Stimulated activated CD8-positive, alpha-beta memory T cell treated with anti-CD3 and anti-CD28 coated beads, Interleukin-12 subunit alpha, Interleukin-12 subunit beta, amount 100 ng/mL, for 1 hour (primary cell): ENCODE results near the gene ST6GAL2.

Experiments used
- DNase-seq: peaks from one replicate; pipeline ENCODE4 v3.0.0-alpha.2; 2020; ENCODE audit warnings: low read depth

ST6GAL2 gene, protein sequence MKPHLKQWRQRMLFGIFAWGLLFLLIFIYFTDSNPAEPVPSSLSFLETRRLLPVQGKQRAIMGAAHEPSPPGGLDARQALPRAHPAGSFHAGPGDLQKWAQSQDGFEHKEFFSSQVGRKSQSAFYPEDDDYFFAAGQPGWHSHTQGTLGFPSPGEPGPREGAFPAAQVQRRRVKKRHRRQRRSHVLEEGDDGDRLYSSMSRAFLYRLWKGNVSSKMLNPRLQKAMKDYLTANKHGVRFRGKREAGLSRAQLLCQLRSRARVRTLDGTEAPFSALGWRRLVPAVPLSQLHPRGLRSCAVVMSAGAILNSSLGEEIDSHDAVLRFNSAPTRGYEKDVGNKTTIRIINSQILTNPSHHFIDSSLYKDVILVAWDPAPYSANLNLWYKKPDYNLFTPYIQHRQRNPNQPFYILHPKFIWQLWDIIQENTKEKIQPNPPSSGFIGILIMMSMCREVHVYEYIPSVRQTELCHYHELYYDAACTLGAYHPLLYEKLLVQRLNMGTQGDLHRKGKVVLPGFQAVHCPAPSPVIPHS

DNA sequence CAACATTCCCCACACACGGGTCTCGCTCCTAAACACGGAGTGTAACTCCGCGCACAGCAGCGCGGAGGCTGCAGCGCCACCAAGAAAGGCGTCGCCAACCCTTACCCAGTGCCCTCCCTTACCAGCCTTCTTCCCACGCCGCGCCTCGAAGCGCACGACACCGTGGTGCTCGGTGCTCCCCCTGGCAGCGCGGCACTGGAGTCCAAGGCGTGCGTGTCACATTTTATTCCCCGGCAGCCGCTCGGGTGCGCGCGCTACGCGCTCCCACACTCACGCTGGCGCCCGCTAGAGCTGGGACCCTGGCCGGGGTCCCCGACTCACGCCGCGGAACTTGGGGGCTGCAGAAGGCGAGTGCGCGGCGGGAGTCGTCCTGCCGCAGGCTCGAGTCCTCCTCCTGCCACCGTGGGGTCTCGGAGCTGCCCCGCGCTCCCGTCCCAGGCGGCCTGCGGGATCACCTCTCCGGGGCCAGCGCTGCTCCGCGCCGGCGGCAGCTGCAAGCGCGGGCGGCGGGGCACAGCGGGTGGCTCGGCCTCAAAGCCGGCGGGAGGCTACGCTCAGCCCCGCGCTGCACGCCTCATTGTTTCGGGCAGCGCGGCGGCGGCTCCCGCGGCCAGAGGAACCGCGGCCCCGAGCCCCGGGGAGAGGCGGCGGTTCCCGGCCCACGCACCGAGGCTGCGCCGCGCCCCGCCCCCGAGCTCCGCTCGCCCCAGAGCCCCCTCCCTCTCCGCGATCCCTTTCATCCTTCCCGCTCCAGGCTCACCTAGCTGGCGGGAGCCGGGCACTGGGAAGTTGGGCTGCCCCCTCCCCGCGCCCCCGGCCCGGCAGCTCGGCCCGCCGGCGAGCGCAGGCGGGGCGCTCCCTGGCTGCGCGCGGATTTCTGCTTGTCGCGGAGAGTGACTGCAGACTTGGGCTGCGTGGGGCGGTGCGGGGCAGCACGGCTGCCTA lies at the start of gene ST6GAL2:
Gene ST6GAL2, minus strand, starts transcription at position 197 of the 945 bp plus-strand sequence. CDS start 42,190 bp downstream, outside the sequence.
- no peak for DNase-seq

DNA sequence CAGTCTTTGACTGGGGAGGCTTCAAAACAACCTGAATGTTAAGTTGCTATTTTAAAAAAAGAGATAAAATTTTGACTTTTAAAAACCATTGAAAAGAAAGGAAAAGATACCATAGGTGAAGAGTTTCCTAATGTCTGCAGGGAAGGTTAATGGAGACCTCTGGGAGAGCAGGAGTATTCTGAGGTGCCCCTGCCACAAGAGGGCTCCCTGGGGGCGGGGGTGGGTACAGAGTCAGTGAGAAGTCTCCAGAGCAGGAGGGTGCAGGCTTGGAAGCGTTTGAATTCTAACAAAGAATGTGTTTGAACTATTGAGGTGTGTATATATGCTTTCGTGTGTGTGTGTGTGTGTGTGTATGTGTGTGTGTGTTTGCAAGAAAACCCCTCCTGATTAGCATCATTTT lies 46.7 kb upstream of the ST6GAL2 start:
- DNase-seq = no peak

DNA sequence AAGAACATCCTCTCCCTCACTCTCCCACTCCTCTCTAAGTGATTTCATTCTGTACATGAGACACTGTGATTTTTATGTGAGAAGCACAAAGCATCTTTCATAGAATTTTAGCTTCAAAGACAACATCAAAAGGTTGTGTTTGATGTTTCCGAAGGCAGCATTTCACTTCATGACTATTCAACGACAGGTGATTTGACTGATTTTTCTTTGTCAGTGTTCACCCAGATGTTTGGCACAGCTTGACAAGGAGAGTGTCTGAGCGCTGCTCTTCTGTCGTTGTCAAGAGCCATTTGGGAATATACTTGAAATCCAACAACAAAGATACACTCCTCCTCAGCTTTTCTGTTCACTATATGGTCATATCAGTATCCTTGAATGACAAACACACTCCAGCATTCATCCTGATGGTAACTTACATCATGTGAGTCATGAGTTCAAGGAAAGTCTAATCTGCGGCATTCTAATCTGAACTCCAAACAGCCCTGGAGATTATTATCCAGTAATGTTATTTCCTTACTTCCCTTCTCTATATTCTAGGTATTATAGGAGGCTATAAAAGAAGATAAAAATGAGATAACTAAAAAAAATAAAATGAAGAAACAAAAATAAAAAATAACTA lies 45.9 kb upstream of the ST6GAL2 start:
- no peak for DNase-seq

DNA sequence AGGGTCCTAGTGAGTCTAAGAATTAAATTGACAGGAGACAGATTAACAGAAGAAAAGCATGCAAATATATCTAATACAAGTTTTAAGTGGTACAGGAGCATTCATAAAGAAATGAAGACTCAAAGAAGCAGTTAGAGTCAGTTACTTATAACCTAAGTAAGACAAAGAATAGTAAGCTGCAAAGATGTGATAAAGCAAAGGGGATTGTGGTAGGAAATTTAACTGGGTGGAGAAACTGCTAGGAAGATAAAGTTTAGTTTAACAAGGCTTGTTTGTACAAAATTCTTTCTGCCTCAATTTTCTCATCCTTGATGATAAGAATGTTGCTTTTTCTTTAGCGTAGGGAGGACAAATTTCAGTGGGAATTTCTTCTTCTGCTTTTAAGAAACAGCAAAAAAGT lies 35.5 kb upstream of the ST6GAL2 start:
- no peak for DNase-seq

DNA sequence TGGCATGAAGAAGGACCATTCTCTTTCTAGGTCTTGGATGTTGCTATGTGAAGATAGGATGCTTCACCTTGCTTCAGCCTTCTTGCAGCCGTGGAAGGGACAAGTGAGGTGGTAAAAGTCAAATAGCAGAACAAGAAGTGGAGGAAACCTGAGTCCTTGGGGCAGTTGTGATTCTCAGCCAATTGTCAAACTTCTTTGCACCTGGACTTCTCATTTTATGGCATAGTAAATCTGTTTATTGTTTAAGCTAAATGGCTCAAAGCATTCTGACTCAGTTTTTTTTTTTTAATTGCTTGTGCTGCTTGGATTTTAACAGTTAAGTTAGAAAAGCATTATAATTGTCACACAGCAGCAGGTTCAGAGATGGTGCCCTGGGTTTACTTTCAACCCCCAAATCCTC lies 33.0 kb upstream of the ST6GAL2 start:
- DNase-seq = no peak

DNA sequence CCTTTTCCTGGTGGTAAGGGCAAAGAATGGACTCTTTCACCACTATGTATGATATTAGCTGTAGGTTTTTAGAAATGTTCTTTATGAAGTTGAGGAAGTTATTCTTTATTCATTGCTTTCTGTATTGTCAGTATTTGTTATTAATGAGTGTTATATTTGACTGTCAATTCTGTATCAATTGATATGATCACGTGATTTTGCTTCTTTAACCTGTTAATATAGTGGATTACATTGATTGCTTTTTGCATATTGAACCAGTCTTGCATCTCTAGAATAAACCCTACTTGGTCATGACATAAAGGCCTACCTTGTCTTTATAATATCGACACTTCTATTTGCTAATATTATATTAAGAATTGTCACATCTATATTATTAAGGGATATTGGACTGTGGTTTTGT lies 18.3 kb upstream of the ST6GAL2 start:
- no peak for DNase-seq

DNA sequence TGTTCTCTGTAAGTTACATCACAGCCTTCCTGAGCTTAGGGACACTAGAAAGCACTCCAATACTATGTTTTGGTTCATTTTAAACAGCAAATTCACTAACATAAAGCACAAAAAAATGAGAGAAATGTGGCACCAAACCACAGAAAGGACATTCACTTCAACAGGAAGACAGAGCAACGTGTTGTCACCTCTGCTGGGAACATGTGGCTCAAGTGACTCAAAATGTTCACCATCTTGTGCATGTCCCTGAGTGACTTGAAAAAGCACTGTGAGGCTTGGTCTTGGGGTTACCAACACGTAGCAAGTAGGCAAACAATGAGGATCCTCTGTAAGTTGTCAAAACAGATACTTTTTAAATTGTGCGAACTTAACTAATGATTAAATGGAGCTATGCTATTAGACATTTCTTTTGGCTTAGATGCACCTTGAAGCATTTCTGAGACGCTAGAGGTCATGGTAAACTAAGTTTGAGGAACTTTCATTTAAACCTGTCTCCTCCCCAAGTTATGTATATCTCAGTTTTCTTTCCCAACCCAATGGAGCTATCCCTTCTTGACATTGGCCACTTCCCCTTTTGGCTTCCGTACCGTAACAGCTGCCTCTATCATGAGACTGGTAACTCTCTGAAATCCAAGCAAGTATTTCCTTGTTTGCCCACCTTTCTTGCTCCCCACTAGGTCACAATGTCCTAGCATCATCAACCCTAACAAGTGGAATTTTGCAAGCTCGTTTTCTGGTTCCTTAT lies 14.0 kb upstream of the ST6GAL2 start:
- DNase-seq = no peak

DNA sequence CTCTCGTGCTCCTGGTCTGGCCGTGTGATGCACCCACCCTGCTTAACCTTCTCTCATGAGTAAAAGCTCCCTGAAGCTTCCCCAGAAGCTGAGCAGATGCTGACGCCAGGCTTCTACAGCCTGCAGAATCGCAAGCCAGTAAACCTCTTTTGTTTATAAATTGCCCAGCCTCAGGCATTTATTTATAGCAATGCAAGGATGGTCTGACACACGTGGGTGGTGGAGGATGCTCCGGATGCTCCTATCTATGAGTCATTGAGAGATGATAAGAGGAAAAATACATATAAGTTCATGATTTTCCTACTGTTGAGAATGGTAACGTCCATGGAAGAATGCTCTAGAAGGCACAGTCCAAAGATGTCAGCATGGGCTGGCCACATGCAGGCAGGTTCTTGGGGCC lies 8.6 kb upstream of the ST6GAL2 start:
- DNase-seq = no peak

DNA sequence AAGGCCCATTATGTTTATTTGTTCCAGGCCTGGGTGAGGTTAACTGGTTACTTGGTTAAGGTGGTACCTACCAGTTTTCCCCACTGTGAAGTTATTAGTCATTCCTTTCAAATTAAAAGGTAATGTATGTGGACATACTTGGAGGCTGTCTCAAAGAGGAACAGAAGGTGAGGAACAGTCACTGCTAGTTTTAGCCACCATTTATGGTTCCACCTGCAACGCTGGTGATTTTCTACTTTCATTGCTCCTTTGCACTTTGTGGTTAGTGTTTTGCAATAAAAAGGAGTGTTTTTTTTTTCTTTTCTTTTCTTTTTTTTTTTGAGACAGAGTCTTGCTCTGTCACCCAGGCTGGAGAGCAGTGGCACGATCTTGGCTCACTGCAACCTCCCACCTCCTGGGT lies 6.1 kb upstream of the ST6GAL2 start:
- no peak for DNase-seq

DNA sequence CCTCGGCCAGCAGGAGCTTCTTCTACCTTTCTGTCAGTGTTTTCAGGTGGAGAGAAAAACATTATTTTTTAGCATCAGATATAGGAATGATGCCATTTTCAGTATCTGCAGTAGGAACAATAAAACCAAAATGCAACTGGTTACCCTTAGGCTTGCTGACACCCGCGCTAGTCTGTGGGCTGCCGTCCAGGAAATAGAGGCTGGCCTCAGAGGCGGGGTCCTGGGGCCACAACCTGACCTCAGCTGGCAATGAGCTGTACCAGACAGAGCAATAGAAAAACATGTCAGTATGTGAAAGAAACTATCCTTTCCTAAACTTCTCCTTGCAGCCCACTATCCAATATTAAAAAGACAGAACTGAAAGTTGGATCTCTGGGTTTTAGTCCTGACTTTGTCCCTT lies 4.6 kb upstream of the ST6GAL2 start:
- DNase-seq = no peak

DNA sequence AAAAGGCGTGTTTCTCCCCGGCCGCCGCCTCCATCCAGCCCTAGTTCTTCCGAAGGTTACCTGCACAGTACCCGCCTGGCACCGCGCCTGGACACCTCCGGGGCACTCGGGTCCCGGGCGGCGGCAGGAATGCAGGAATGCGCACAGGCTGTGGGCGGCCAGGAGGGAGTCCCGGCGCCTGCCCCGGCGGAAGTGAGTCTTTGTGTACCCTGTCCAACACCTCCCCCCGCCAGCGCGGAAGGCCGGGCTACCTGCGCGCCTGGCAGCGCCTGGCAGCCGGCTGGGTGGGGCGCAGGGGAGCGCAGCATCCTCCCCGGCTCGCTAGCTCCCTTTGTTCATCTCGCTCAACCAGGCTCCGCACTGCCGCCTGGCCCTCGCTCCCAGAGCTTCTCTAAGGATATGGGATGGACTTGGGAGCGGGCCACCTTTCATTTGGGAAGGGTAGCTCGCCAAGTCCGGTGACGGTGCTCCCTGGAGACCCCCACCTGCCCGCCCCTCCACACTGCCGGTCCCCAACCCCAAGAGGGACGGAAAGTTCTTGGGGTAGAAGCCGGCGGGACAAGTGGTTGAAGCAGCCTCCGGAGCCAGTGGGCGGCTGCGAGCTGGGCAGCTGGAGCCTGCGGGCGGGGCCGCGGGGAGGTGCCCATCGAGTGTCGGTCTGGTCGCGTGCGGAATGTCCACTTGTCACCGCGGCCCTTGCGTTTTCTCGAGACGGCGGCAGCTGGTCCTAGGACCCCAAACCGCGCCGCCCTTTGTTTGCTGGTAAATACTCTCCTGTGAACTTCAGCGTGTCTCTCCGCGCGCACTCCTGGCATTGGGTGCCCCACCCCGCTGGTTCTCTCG lies 1.2 kb upstream of the ST6GAL2 start:
- DNase-seq = no peak

DNA sequence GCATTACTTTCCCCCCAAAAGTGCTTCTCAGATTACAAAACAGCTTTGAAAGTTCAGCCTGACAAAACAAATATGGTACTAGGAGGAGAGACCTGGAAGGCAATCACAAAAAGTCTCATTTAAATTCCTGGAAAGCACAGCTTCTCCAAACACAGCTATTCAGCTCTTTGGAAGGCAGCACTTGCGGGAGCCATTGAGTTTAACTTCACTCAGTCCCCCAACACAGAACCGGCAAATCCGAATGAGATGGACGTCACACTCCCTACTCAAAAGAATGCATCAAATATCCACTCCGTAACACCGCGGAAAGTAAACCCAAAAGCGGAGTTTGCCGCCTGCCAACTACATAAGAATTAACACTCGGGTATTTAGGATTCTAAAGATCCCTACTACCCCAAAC lies 638 bp downstream of the ST6GAL2 start:
- no peak for DNase-seq

DNA sequence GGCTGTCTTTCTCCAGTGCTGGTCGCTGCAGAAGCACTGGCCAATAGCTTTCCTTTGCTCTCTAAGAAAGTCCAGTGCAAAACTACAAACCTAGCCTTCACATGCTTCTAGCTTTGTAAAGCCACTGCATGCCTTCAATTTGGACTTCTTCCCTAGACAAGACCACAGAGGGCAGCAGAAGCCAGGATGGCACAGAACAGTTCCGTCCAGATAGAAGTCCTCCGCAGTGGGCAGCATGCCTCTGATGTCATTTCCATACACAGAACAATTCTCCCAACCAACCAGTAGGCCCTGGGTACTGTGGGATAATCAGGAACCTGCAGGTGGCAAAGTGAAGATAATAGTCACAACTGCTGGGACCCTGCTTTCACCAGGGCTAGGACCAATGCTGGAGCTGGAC lies 3.3 kb downstream of the ST6GAL2 start:
- no peak for DNase-seq

DNA sequence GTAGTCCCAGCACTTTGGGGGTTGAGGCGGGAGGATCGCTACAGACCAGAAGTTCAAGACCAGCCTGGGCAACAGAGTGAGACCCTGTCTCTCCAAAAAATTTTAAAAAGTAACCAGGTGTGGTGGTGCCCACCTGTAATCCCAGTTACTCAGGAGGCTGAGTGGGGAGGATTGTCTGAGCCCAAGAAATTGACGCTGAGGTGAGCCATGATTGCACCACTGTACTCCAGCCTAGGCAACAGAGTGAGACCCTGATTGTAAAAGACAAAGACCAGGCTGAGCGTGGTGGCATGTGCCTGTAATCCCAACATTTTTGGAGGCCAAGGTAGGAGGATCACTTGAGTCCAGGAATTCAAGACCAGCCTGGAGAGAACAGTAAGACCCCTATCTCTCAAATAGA lies 7.8 kb downstream of the ST6GAL2 start:
- no peak for DNase-seq

DNA sequence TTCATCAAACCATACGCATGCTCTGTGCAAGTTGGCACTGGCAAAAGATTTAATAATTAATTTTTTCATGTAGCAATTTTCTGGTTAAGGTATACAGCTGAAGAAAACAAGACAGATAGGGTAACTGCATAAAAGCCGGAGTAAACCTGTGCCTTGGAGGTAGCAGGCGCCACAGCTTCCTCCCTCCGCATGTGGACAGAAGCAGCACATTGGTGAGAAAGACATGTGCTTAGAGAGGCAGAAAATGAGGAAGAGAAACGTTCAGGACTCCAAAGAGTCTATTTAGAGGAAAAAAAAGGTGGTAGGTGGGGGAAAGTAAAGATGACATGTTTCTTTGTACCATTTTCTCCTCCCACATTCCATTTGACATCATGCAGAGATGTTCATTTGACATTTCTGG lies 9.3 kb downstream of the ST6GAL2 start:
- no peak for DNase-seq

DNA sequence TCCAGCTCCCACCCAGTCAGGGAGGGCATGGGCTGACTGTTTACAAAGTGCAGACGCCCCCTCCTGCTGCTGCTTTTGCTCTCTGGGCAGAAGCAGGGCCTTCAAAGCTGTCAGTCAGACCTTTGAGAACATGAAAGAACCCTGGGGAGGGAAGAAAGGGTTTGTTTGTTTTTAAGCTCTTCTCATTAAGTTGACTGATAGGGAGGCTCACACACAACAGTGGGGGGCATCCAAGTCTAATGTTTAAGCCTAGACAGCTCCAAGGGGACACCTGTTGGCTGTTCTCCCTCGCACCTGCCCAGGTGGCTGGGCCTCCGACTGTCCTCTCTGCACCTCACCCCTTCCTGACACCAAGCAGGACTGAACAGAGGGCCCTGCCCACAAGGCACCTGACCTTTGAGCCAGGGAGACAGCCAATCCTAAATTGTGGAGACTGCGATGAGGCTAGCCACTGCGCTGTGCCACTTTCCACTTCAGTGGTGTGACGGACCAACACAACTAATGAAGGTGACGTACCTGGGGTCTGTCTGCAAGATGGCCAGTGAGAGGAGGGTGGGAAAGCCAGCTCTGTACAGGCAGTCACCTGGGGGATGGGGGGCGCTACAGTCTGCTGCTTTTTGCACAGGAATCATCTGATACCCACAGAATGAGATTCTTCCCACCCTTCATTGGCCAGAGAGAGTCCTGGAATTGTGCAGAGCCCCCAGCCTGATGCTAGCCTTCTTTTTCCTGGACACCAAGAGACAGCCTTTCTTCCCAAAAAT lies 16.3 kb downstream of the ST6GAL2 start:
- no peak for DNase-seq

DNA sequence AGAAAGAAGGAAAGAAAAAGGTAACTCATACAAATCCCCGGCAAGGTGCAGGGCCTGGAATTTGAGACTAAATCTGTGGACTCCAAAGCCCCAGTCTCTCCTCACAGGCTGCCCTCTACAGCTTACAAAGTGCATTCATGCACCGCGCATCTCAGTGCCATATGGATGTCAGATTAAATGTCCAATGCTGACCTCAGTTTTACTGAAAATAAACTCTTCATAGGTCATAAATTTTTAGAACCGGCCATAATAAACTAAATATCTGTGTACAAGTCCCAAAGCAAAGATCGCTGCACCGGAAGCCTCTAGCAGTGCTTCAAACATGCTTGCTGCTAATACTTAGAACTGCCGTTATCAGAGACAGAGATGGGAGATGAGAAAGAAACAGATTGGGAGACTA lies 17.7 kb downstream of the ST6GAL2 start:
- DNase-seq = no peak

DNA sequence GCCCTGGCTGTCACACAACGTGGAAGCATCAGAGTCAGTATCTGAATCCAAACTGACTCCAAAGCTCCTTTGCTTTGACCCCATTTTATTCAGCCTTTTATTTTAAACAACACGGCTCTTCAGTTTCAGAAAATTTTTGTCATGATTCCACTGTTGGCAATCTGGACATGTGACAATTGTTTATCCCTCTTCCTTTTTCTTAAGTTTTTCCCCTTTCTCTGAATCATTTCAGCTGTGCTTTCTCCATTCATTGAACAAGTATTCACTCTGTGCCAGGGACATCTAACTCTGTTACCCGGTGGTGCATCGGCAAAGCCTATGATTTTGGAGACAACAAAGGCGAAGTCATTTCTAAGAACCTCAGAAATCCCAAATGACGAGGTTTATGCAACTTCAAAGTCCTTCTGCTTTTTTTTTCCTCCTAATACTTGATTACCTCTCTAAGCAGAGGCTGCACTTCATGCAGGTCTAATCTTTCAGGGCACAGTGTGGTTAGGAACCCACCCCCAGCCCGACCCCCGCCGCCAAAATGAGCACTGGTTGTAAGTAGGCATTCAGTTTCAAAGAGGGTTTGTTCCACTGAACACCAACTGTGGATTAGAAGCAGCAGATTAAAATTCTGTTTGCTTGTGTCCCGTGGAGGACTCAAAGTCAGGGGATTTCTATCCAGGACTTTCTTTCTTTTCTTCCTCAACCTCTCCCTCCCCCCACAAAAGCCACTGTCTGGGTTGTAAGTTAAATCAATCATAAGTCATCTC lies 18.6 kb downstream of the ST6GAL2 start:
- no peak for DNase-seq

DNA sequence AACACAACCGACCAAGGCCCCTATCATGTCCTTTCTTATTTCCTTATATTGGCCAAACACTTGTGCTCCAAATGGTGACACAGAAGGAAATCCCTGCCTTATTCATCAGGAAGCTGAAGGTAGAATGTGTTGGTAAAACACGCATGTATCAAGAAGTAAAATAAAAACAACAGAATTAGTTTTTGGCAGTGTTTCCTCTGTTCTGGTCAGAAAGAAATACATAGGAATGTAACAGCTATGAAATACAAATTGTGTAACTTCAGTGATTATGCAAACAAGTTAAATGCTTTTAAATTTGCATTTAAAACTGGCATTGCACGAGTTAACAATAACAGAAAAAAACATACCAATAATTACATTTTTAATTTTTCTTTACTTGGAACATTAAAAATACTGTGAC lies 19.3 kb downstream of the ST6GAL2 start:
- DNase-seq = no peak
